SU-DHL-6 (cell line): ENCODE measurements around the gene ADD3.

Experiments used
- H2AFZ ChIP-seq: fragments of 200-600 bp; sonication (generic); 2 replicates; pipeline ENCODE4 v1.6.1; 2014; ENCODE audit warnings: low read depth, mild to moderate bottlenecking, moderate library complexity, mixed read lengths, antibody characterized with exemption, low read length; ENCODE audit not compliant: severe bottlenecking
- H3F3A ChIP-seq: fragments of 200-600 bp; shearing (Covaris generic); 2 replicates; pipeline ENCODE4 v1.6.0; 2016; ENCODE audit warnings: antibody characterized with exemption, mild to moderate bottlenecking; ENCODE audit not compliant: insufficient read depth
- H3K27ac ChIP-seq: fragments of 200-600 bp; sonication (generic); 2 replicates; pipeline ENCODE4 v1.5.1; 2016; ENCODE audit warnings: low read depth, mild to moderate bottlenecking, low read length, moderate library complexity, mixed read lengths
- H3K27me3 ChIP-seq: fragments of 200-600 bp; sonication (generic), shearing (Covaris generic); 2 replicates; pipeline ENCODE4 v1.6.0; 2014; ENCODE audit warnings: mild to moderate bottlenecking, low read length
- H3K36me3 ChIP-seq: fragments of 200-600 bp; sonication (generic); 2 replicates; pipeline ENCODE4 v1.6.1; 2014; ENCODE audit warnings: mild to moderate bottlenecking, low read length, mixed read lengths
- H3K4me2 ChIP-seq: fragments of 300-600, 200-600 bp; shearing (Covaris generic), sonication (generic); 2 replicates; pipeline ENCODE4 v1.6.0; 2014; ENCODE audit warnings: low read length, low read depth, mild to moderate bottlenecking; ENCODE audit not compliant: poor library complexity, severe bottlenecking
- H3K4me3 ChIP-seq: fragments of 200-600 bp; sonication (generic); 2 replicates; pipeline ENCODE4 v1.5.1; 2014; ENCODE audit warnings: antibody characterized with exemption, low read length, mild to moderate bottlenecking, mixed read lengths; ENCODE audit not compliant: insufficient read depth, poor library complexity, severe bottlenecking
- H3K79me2 ChIP-seq: fragments of 200-600 bp; sonication (generic); 2 replicates; pipeline ENCODE4 v1.6.1; 2014; ENCODE audit warnings: mild to moderate bottlenecking, low read length, moderate library complexity; ENCODE audit not compliant: insufficient read depth
- H3K9ac ChIP-seq: fragments of 200-600 bp; sonication (generic); 2 replicates; pipeline ENCODE4 v1.7.0; 2014; ENCODE audit warnings: mild to moderate bottlenecking, low read length
- H3K9me2 ChIP-seq: fragments of 200-600 bp; sonication (generic); replicated peaks from 2 replicates; pipeline ENCODE4 v1.6.1; 2014; ENCODE audit warnings: low read length; ENCODE audit not compliant: insufficient read depth
- H3K9me3 ChIP-seq: fragments of 200-600 bp; sonication (generic); 2 replicates; pipeline ENCODE4 v1.6.1; 2014; ENCODE audit warnings: low read length, mixed read lengths; ENCODE audit not compliant: insufficient read depth
- H4K20me1 ChIP-seq: fragments of 200-600 bp; sonication (generic); 2 replicates; pipeline ENCODE4 v1.6.1; 2014; ENCODE audit warnings: low read depth, mild to moderate bottlenecking, antibody characterized with exemption, low read length, moderate library complexity, mixed read lengths
- CTCF ChIP-seq: fragments of 200-600 bp; sonication (generic); IDR thresholded peaks from one replicate; pipeline ENCODE4 v1.5.1; 2017; ENCODE audit warnings: antibody characterized with exemption, mild to moderate bottlenecking, low read length, moderate library complexity; ENCODE audit not compliant: insufficient read depth, poor library complexity, severe bottlenecking
- EZH2phosphoT487 ChIP-seq: fragments of 200-600 bp; sonication (generic), shearing (Covaris generic); conservative IDR thresholded peaks from 2 replicates; pipeline ENCODE4 v1.6.1; 2018; ENCODE audit warnings: mild to moderate bottlenecking, antibody characterized with exemption, low read length, moderate library complexity, mixed read lengths

Gene ADD3

GRCh38 chr10:109992485-109992884 lies 15.3 kb upstream of the ADD3 start:
- Histone ChIP-seq H3K27me3 (no peaks in the 10 kb centered on the region), H3K9me2 (no peaks in the 10 kb centered on the region), H3K27ac (no peak overlapping the region), H3K79me2 (no peaks in the 10 kb centered on the region), H4K20me1 (no peaks in the 10 kb centered on the region), H3F3A (no peaks in the 10 kb centered on the region), H3K4me3 (no peak overlapping the region), H2AFZ (no peak overlapping the region), H3K4me2 (no peak overlapping the region), H3K9ac (no peak overlapping the region), H3K9me3 (no peaks in the 10 kb centered on the region), H3K36me3 (no peaks in the 10 kb centered on the region)
- TF ChIP-seq EZH2phosphoT487 (no peak), CTCF (no peak)

GRCh38 chr10:109993551-109994330 lies 14.0 kb upstream of the ADD3 start:
- TF ChIP-seq EZH2phosphoT487 (no peak), CTCF (no peak)
- Histone ChIP-seq H3K27ac (no peak overlapping the region), H3K4me3 (no peak overlapping the region), H3K9me2 (no peaks in the 10 kb centered on the region), H3K9me3 (no peaks in the 10 kb centered on the region), H3F3A (no peaks in the 10 kb centered on the region), H4K20me1 (no peaks in the 10 kb centered on the region), H3K79me2 (no peaks in the 10 kb centered on the region), H3K4me2 (no peak overlapping the region), H2AFZ (no peak overlapping the region), H3K27me3 (no peaks in the 10 kb centered on the region), H3K36me3 (no peaks in the 10 kb centered on the region), H3K9ac (no peak overlapping the region)

- Histone ChIP-seq H2AFZ (no peak overlapping the region), H3K79me2 (no peaks in the 10 kb centered on the region), H4K20me1 (no peaks in the 10 kb centered on the region), H3K9me3 (no peaks in the 10 kb centered on the region), H3K36me3 (no peaks in the 10 kb centered on the region), H3K9me2 (no peaks in the 10 kb centered on the region), H3K4me3 (no peak overlapping the region), H3F3A (no peaks in the 10 kb centered on the region), H3K27ac (no peak overlapping the region), H3K9ac (no peak overlapping the region), H3K4me2 (no peak overlapping the region), H3K27me3 (no peaks in the 10 kb centered on the region)
- TF ChIP-seq CTCF (no peak), EZH2phosphoT487 (no peak)
Observed at GRCh38 chr10:109994711-109995577, 12.8 kb upstream of the ADD3 start.
